H1 (cell line): ENCODE data around the gene DUXA. TPM values are rescaled to one million over a fixed set of nuclear protein-coding genes. Genes with fewer than 3 reads are reported as not detected.
A peak's percentile ranks its signal among the peaks of the same experiment; 100 is the strongest.

Source experiments
- CTCF ChIA-PET: fragments of 300-600 bp; sonication (Branson Sonifier 250); formaldehyde crosslinking; loops from one replicate; lab custom pipeline; 2021; ENCODE audit not compliant: partially characterized antibody; lab: Charles Lee
- POLR2A ChIA-PET: fragments of 300-600 bp; sonication (Branson Sonifier 250); formaldehyde crosslinking; loops from one replicate; lab custom pipeline; 2021; ENCODE audit warnings: inconsistent platforms; ENCODE audit not compliant: partially characterized antibody; lab: Charles Lee
- DNase-seq, 2 experiments: peaks; one replicate each; pipeline versions ENCODE4 v3.0.0 to v3.0.0-alpha.2; 2010 to 2022; ENCODE audit warnings: low spot score in 2 of 2, low read depth in 1 of 2, mixed read lengths in 1 of 2
- FAIRE-seq: peaks from 2 replicates; lab custom pipeline; 2011; peaks lifted over from hg19 to GRCh38; lab: Jason Lieb, UNC
- H2AFZ ChIP-seq: 2 replicates; pipeline ENCODE4 v1.8.1; 2012; ENCODE audit warnings: low read length, inconsistent platforms
- H2AK5ac ChIP-seq: 2 replicates; pipeline ENCODE4 v1.6.1; 2013; ENCODE audit warnings: low read depth, low read length
- H2BK120ac ChIP-seq: replicated peaks from 2 replicates; pipeline ENCODE3; 2013; ENCODE audit warnings: low read depth, low read length, inconsistent platforms
- H2BK12ac ChIP-seq: 2 replicates; pipeline ENCODE4 v1.6.1; 2013; ENCODE audit warnings: low read depth, low read length
- H2BK15ac ChIP-seq: 2 replicates; pipeline ENCODE4 v1.6.1; 2013; ENCODE audit warnings: low read length
- H2BK20ac ChIP-seq: 2 replicates; pipeline ENCODE4 v1.6.1; 2013; ENCODE audit warnings: low read length
- H2BK5ac ChIP-seq: 2 replicates; pipeline ENCODE4 v1.6.1; 2013; ENCODE audit warnings: low read depth, low read length
- H3K14ac ChIP-seq: 2 replicates; pipeline ENCODE4 v1.6.1; 2013; ENCODE audit warnings: inconsistent platforms; ENCODE audit not compliant: insufficient read length
- H3K18ac ChIP-seq: 2 replicates; pipeline ENCODE4 v1.6.1; 2013; ENCODE audit warnings: low read length; ENCODE audit errors: extremely low read depth
- H3K23ac ChIP-seq: 2 replicates; pipeline ENCODE4 v1.6.1; 2013; ENCODE audit warnings: inconsistent platforms; ENCODE audit not compliant: insufficient read length
- H3K23me2 ChIP-seq: 2 replicates; pipeline ENCODE4 v1.6.1; 2013; ENCODE audit warnings: low read depth, low read length
- H3K27ac ChIP-seq: 2 replicates; pipeline ENCODE4 v1.6.1; 2011; ENCODE audit warnings: low read depth, low read length, inconsistent platforms
- H3K27me3 ChIP-seq, 4 experiments: replicated peaks in 1 of 4; 1 replicate in 1 of 4; 2 replicates in 3 of 4; pipeline versions ENCODE4 v1.6.1 to v1.8.1; 2011 to 2013; ENCODE audit warnings: low read length in 3 of 4, mild to moderate bottlenecking in 3 of 4, inconsistent platforms in 2 of 4, mixed read lengths in 2 of 4, moderate library complexity in 1 of 4; ENCODE audit not compliant: control insufficient read depth in 3 of 4, insufficient read depth in 3 of 4; ENCODE audit errors: extremely low read depth in 1 of 4
- H3K36me3 ChIP-seq, 4 experiments: 2 replicates each; pipeline versions ENCODE4 v1.6.1 to v1.8.1; 2011 to 2013; ENCODE audit warnings: mild to moderate bottlenecking in 4 of 4, low read length in 3 of 4, moderate library complexity in 2 of 4, control low read depth in 1 of 4, inconsistent platforms in 1 of 4; ENCODE audit not compliant: insufficient read depth in 4 of 4, control insufficient read depth in 2 of 4
- H3K4ac ChIP-seq: replicated peaks from 2 replicates; pipeline ENCODE3; 2013; ENCODE audit warnings: low read length, low read depth, mixed read lengths, inconsistent platforms; ENCODE audit not compliant: insufficient read length
- H3K4me1 ChIP-seq, 4 experiments: replicated peaks in 1 of 4; 1 replicate in 1 of 4; 2 replicates in 3 of 4; pipeline versions ENCODE4 v1.6.1 to v1.8.1; 2011 to 2013; ENCODE audit warnings: low read length in 3 of 4, inconsistent platforms in 2 of 4, mixed read lengths in 1 of 4; ENCODE audit not compliant: insufficient read depth in 4 of 4, control insufficient read depth in 3 of 4
- H3K4me2 ChIP-seq, 2 experiments: 2 replicates each; pipeline versions ENCODE4 v1.6.1 to v1.8.1; 2011 to 2013; ENCODE audit warnings: low read depth in 2 of 2, low read length in 2 of 2, control low read depth in 1 of 2, inconsistent platforms in 1 of 2, mild to moderate bottlenecking in 1 of 2; ENCODE audit not compliant: insufficient read depth in 1 of 2
- H3K4me3 ChIP-seq, 4 experiments: fragments of 200-600, 300-600 bp in 1 of 4; sonication (generic), shearing (Covaris generic), sonication (Bioruptor Twin) in 1 of 4; 2 replicates each; pipeline versions ENCODE4 v1.5.1 to v1.8.1; 2011 to 2016; ENCODE audit warnings: low read length in 4 of 4, low read depth in 3 of 4, control low read depth in 2 of 4, inconsistent platforms in 2 of 4, mild to moderate bottlenecking in 2 of 4, mixed read lengths in 1 of 4, moderate library complexity in 1 of 4; ENCODE audit not compliant: insufficient read depth in 2 of 4; ENCODE audit errors: extremely low read depth in 1 of 4
- H3K56ac ChIP-seq: replicated peaks from 2 replicates; pipeline ENCODE3; 2013; ENCODE audit warnings: low read depth, mild to moderate bottlenecking, mixed read lengths, low read length, inconsistent platforms; ENCODE audit not compliant: insufficient read length
- H3K79me1 ChIP-seq: 2 replicates; pipeline ENCODE4 v1.6.1; 2013; ENCODE audit warnings: low read depth, low read length, control low read depth
- H3K79me2 ChIP-seq, 2 experiments: 2 replicates each; pipeline versions ENCODE4 v1.6.1 to v1.8.1; 2012 to 2013; ENCODE audit warnings: low read length in 2 of 2, mild to moderate bottlenecking in 2 of 2, inconsistent platforms in 1 of 2; ENCODE audit not compliant: insufficient read depth in 2 of 2, control insufficient read depth in 1 of 2
- H3K9ac ChIP-seq, 4 experiments: replicated peaks in 1 of 4; 1 replicate in 1 of 4; 2 replicates in 3 of 4; pipeline versions ENCODE4 v1.6.1 to v1.8.1; 2011 to 2013; ENCODE audit warnings: low read depth in 3 of 4, low read length in 3 of 4, control low read depth in 2 of 4, mild to moderate bottlenecking in 2 of 4, moderate library complexity in 2 of 4, inconsistent platforms in 1 of 4; ENCODE audit errors: extremely low read depth in 1 of 4
- H3K9me3 ChIP-seq, 2 experiments: 2 replicates each; pipeline versions ENCODE4 v1.6.1 to v1.8.1; 2012 to 2013; ENCODE audit warnings: mild to moderate bottlenecking in 2 of 2, moderate library complexity in 2 of 2, control low read depth in 1 of 2, inconsistent platforms in 1 of 2, low read depth in 1 of 2, low read length in 1 of 2, mixed read lengths in 1 of 2; ENCODE audit not compliant: insufficient read depth in 2 of 2
- H4K20me1 ChIP-seq, 2 experiments: replicated peaks in 1 of 2; 2 replicates each; pipeline versions ENCODE3 to v1.8.1; 2011 to 2013; ENCODE audit warnings: inconsistent platforms in 2 of 2, low read length in 2 of 2, mild to moderate bottlenecking in 1 of 2; ENCODE audit not compliant: insufficient read depth in 2 of 2, control insufficient read depth in 1 of 2
- H4K5ac ChIP-seq: 2 replicates; pipeline ENCODE4 v1.6.1; 2013; ENCODE audit warnings: low read length, low read depth, mixed read lengths, inconsistent platforms; ENCODE audit not compliant: insufficient read length
- H4K8ac ChIP-seq: 2 replicates; pipeline ENCODE4 v1.8.0; 2013; ENCODE audit warnings: mild to moderate bottlenecking, moderate library complexity, low read length, inconsistent platforms; ENCODE audit not compliant: insufficient read depth; ENCODE audit errors: extremely low read depth
- H4K91ac ChIP-seq: replicated peaks from 2 replicates; pipeline ENCODE3; 2013; ENCODE audit warnings: low read length, mixed read lengths, inconsistent platforms; ENCODE audit not compliant: insufficient read length
- EZH2 ChIP-seq: fragments of 200-600 bp; sonication (generic); IDR thresholded peaks from 2 replicates; pipeline ENCODE4 v1.7.1; 2012; ENCODE audit warnings: low read depth, mild to moderate bottlenecking, moderate library complexity, low read length, inconsistent platforms; ENCODE audit not compliant: severe bottlenecking
- ZNF274 ChIP-seq: IDR thresholded peaks from 2 replicates; pipeline ENCODE4 v1.7.0; 2012; ENCODE audit warnings: low read length, borderline replicate concordance; ENCODE audit errors: extremely low read depth
- WGBS, 2 experiments: shearing (Covaris generic) in 1 of 2; methylation state at CpG; one replicate each; pipeline versions ENCODE4 v1.1.6 to v1.1.7; 2013 to 2015; ENCODE audit warnings: low lambda C conversion rate in 2 of 2, mixed read lengths in 2 of 2, inconsistent platforms in 1 of 2, low coverage in 1 of 2, missing lambda C conversion rate in 1 of 2; ENCODE audit not compliant: insufficient replicate concordance in 2 of 2, insufficient coverage in 1 of 2, insufficient read length in 1 of 2; ENCODE audit errors: extremely low coverage in 1 of 2, missing lambda C conversion rate in 1 of 2; 5-methylcytosine and 5-hydroxymethylcytosine counted together
- polyA plus RNA-seq, 7 experiments: library from polyadenylated mRNA; depleted of rRNA in 3 of 7; stranded (reverse) in 5 of 7; unstranded in 2 of 7; fragments of >200 nt in 5 of 7; fragments of 200-250 nt in 2 of 7; gene quantifications; 1 replicate in 5 of 7; 2 replicates in 1 of 7; 4 replicates in 1 of 7; pipeline versions ENCODE4 v1.2.1 to v1.2.3, GENCODE V29; 2011 to 2013; ENCODE audit warnings: missing spikeins in 2 of 7, mixed read lengths in 2 of 7
- total RNA-seq: library from RNA; stranded (reverse); fragmentation: NEBNext Ultra II Directional; extraction: Animal tissue kit (Norgen Biotek cat#: 25700); gene quantifications from 2 replicates; pipeline ENCODE4 v1.2.1, GENCODE V29; 2021

Gene DUXA
- total and polyA plus RNA-seq, 2 of the 8 experiments (the other 6 are each of a cell fraction or from before 2014, with no cell fraction given), result not detected

DNA sequence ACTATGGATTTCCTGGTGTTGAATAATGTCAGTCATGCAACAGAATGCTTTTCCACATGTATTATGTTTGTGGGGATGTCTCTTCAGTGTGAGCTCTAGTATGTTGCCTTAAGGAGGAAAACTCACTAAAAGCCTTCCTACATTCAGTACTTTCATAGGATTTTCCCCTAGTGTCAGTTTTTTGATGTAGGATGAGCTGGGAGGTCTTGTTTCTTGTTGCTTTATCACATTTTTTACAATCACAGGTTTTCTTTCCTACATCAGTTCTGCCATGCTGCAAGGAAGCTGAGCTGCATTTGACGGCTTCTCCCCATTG is 56.0 kb downstream of the DUXA start:
- Histone ChIP-seq H3K4me1 (no peaks in the 10 kb centered on the region), H3K4ac (no peak overlapping the region), H3K9me3 (peaks cover 45 to 70% of the 10 kb centered on the region in 2 experiments), H2AFZ (no peak overlapping the region), H3K79me1 (no peaks in the 10 kb centered on the region), H3K27ac (no peak overlapping the region), H2BK12ac (no peak overlapping the region), H4K5ac (no peak overlapping the region), H4K20me1 (no peaks in the 10 kb centered on the region), H2BK5ac (no peak overlapping the region), H3K36me3 (peaks cover 0 to 2% (median 0%) of the 10 kb centered on the region in 4 experiments; a peak in 2 of 8 replicates), H3K9ac (no peak overlapping the region), H3K23ac (no peak overlapping the region), H2AK5ac (no peak overlapping the region), H3K4me3 (no peak overlapping the region), H3K18ac (no peak overlapping the region), H4K8ac (no peak overlapping the region), H2BK20ac (no peak overlapping the region), H4K91ac (no peak overlapping the region), H3K79me2 (no peaks in the 10 kb centered on the region), H3K14ac (no peak overlapping the region), H3K4me2 (no peak overlapping the region), H2BK120ac (no peak overlapping the region), H3K56ac (no peak overlapping the region), H3K27me3 (no peaks in the 10 kb centered on the region), H3K23me2 (no peaks in the 10 kb centered on the region), H2BK15ac (no peak overlapping the region)
- ChIA-PET CTCF (no interaction called here), POLR2A (no interaction called here)
- 93% methylated on average over 1 of the region's 1 CpG; no CpG with 5 or more reads in 1 of the 2 experiments for WGBS, 2 experiments
- no peak for TF ChIP-seq EZH2
- TF ChIP-seq ZNF274, result peak; percentile 69; the same call in 1 of the 2 replicates
- no peak for FAIRE-seq
- no peak for DNase-seq
